Activated CD4-positive, alpha-beta T cell treated with anti-CD3 and anti-CD28 coated beads, Interleukin-2, amount 10 ng/mL, durations not matched to agents 24 days and 14 days (primary cell): ENCODE measurements around the gene EPG5. TPM values are rescaled to one million over a fixed set of nuclear protein-coding genes. Genes with fewer than 3 reads are reported as not detected.
"Not testable (repeated sequence)": the region's sequence is repeated elsewhere in the genome, so short reads cannot be mapped to it uniquely, and the experiment has no call there.

Experiments
- DNase-seq: peaks from one replicate; pipeline ENCODE4 v3.0.0; 2022
- H3K27ac Mint-ChIP-seq: one replicate; pipeline ENCODE4 v1.8.0; 2022; ENCODE audit warnings: mild to moderate bottlenecking, mixed read lengths
- H3K27me3 Mint-ChIP-seq: one replicate; pipeline ENCODE4 v1.8.0; 2022; ENCODE audit warnings: mixed read lengths
- H3K36me3 Mint-ChIP-seq: one replicate; pipeline ENCODE4 v1.8.0; 2022; ENCODE audit warnings: low read depth, mild to moderate bottlenecking, mixed read lengths
- H3K4me1 Mint-ChIP-seq: one replicate; pipeline ENCODE4 v1.8.0; 2021; ENCODE audit warnings: mixed read lengths
- H3K4me3 Mint-ChIP-seq: one replicate; pipeline ENCODE4 v1.8.0; 2022; ENCODE audit warnings: mild to moderate bottlenecking, moderate library complexity, mixed read lengths
- H3K9me3 Mint-ChIP-seq: one replicate; pipeline ENCODE4 v1.8.0; 2021; ENCODE audit warnings: mixed read lengths
- intact Hi-C: fragments of 100-400 bp; cut with micrococcal nuclease; formaldehyde crosslinking; loops from one replicate; pipeline ENCODE4 v1.15.1; 2023
- total RNA-seq: library from RNA; stranded (reverse); gene quantifications from 2 replicates; pipeline ENCODE4 v1.2.3, GENCODE V29; 2022

The EPG5 gene
- total RNA-seq, 1 donor from 2014 or later, result 15.5 TPM

GRCh38 chr18:45826716-45827115 lies 140.4 kb downstream of the EPG5 start:
- H3K27me3 Mint-ChIP-seq, result peaks cover 20% of the 10 kb centered on the region
- DNase-seq, result peak; percentile 53
- H3K27ac Mint-ChIP-seq, H3K36me3 Mint-ChIP-seq, H3K4me3 Mint-ChIP-seq, H3K9me3 Mint-ChIP-seq, intact Hi-C loops: not testable (repeated sequence)
- H3K4me1 Mint-ChIP-seq, result peaks cover 11% of the 10 kb centered on the region

GRCh38 chr18:45826084-45826483 lies 141.0 kb downstream of the EPG5 start:
- Mint-ChIP-seq H3K27ac (no peak overlapping the region), H3K27me3 (peaks cover 25% of the 10 kb centered on the region), H3K9me3 (no peaks in the 10 kb centered on the region), H3K4me1 (peaks cover 11% of the 10 kb centered on the region), H3K36me3 (no peaks in the 10 kb centered on the region), H3K4me3 (no peak overlapping the region)
- intact Hi-C loops, result no loop called here
- DNase-seq, result no peak

- no peaks in the 10 kb centered on the region for H3K9me3 Mint-ChIP-seq
- intact Hi-C loops, result no loop called here
- no peak within 1 kb of the TSS for H3K27ac Mint-ChIP-seq
- H3K4me1 Mint-ChIP-seq, result peaks cover 11% of the 10 kb centered on the region
- H3K36me3 Mint-ChIP-seq, result no peaks in the 10 kb centered on the region
- no peak for DNase-seq
- H3K27me3 Mint-ChIP-seq, result peaks cover 31% of the 10 kb centered on the region
- no peak within 1 kb of the TSS for H3K4me3 Mint-ChIP-seq
Observed at GRCh38 chr18:45825258-45826044, 141.7 kb downstream of the EPG5 start, which contains the start of gene SIGLEC15. Gene SIGLEC15, plus strand, starts transcription at chr18:45825675. Its CDS starts 54 bp downstream, at chr18:45825729.

GRCh38 chr18:45821711-45822110 lies 145.4 kb downstream of the EPG5 start:
- H3K36me3 Mint-ChIP-seq, result no peaks in the 10 kb centered on the region
- no peak for DNase-seq
- no peak overlapping the region for H3K4me3 Mint-ChIP-seq
- intact Hi-C loops, result no loop called here
- peaks cover 36% of the 10 kb centered on the region for H3K27me3 Mint-ChIP-seq
- peaks cover 4% of the 10 kb centered on the region for H3K4me1 Mint-ChIP-seq
- H3K27ac Mint-ChIP-seq, result no peak overlapping the region
- H3K9me3 Mint-ChIP-seq, result no peaks in the 10 kb centered on the region

- Mint-ChIP-seq H3K27ac (no peak overlapping the region), H3K27me3 (peaks cover 36% of the 10 kb centered on the region), H3K4me1 (peaks cover 4% of the 10 kb centered on the region), H3K36me3 (no peaks in the 10 kb centered on the region), H3K4me3 (no peak overlapping the region), H3K9me3 (no peaks in the 10 kb centered on the region)
- DNase-seq, result no peak
- intact Hi-C loops, result no loop called here
Observed at GRCh38 chr18:45821026-45821425, 146.1 kb downstream of the EPG5 start.

GRCh38 chr18:45820106-45820745 lies 146.9 kb downstream of the EPG5 start:
- Mint-ChIP-seq H3K27ac (no peak overlapping the region), H3K9me3 (peaks cover 4% of the 10 kb centered on the region), H3K36me3 (no peaks in the 10 kb centered on the region), H3K27me3 (peaks cover 41% of the 10 kb centered on the region), H3K4me1 (peaks cover 4% of the 10 kb centered on the region), H3K4me3 (no peak overlapping the region)
- DNase-seq, result no peak
- intact Hi-C loops, result no loop called here

- H3K27ac Mint-ChIP-seq, DNase-seq, H3K4me1 Mint-ChIP-seq, intact Hi-C loops, H3K9me3 Mint-ChIP-seq, H3K4me3 Mint-ChIP-seq, H3K36me3 Mint-ChIP-seq: not testable (repeated sequence)
- H3K27me3 Mint-ChIP-seq, result peaks cover 35% of the 10 kb centered on the region
Observed at GRCh38 chr18:45818765-45819164, 148.4 kb downstream of the EPG5 start.

- H3K36me3 Mint-ChIP-seq, result no peaks in the 10 kb centered on the region
- intact Hi-C loops, result no loop called here
- H3K27me3 Mint-ChIP-seq, result peaks cover 29% of the 10 kb centered on the region
- no peak overlapping the region for H3K4me3 Mint-ChIP-seq
- DNase-seq, result no peak
- H3K27ac Mint-ChIP-seq, result no peak overlapping the region
- H3K4me1 Mint-ChIP-seq, result no peaks in the 10 kb centered on the region
- peaks cover 4% of the 10 kb centered on the region for H3K9me3 Mint-ChIP-seq
Observed at GRCh38 chr18:45817543-45817942, 149.6 kb downstream of the EPG5 start.

- H3K9me3 Mint-ChIP-seq, H3K4me1 Mint-ChIP-seq, intact Hi-C loops, DNase-seq, H3K36me3 Mint-ChIP-seq, H3K4me3 Mint-ChIP-seq, H3K27me3 Mint-ChIP-seq, H3K27ac Mint-ChIP-seq: not testable (repeated sequence)
Observed at GRCh38 chr18:45814733-45815132, 152.4 kb downstream of the EPG5 start.

GRCh38 chr18:45807144-45807543 lies 160.0 kb downstream of the EPG5 start:
- H3K27ac Mint-ChIP-seq, DNase-seq, H3K4me1 Mint-ChIP-seq, H3K36me3 Mint-ChIP-seq, intact Hi-C loops, H3K27me3 Mint-ChIP-seq, H3K4me3 Mint-ChIP-seq: not testable (repeated sequence)
- H3K9me3 Mint-ChIP-seq, result peaks cover 18% of the 10 kb centered on the region

GRCh38 chr18:45806226-45806625 lies 160.9 kb downstream of the EPG5 start:
- no peak overlapping the region for H3K27ac Mint-ChIP-seq
- H3K27me3 Mint-ChIP-seq, result peaks cover 2% of the 10 kb centered on the region
- no peak for DNase-seq
- H3K36me3 Mint-ChIP-seq, result no peaks in the 10 kb centered on the region
- H3K4me3 Mint-ChIP-seq, result no peak overlapping the region
- peaks cover 18% of the 10 kb centered on the region for H3K9me3 Mint-ChIP-seq
- intact Hi-C loops, result no loop called here
- peaks cover 9% of the 10 kb centered on the region for H3K4me1 Mint-ChIP-seq

- Mint-ChIP-seq H3K4me3 (no peak overlapping the region), H3K27me3 (peaks cover 2% of the 10 kb centered on the region), H3K27ac (no peak overlapping the region), H3K36me3 (no peaks in the 10 kb centered on the region), H3K4me1 (peaks cover 9% of the 10 kb centered on the region), H3K9me3 (peaks cover 21% of the 10 kb centered on the region)
- no peak for DNase-seq
- intact Hi-C loops, result no loop called here
Observed at GRCh38 chr18:45805551-45805950, 161.6 kb downstream of the EPG5 start.

GRCh38 chr18:45802814-45803492 lies 164.2 kb downstream of the EPG5 start:
- peaks cover 1% of the 10 kb centered on the region for H3K27me3 Mint-ChIP-seq
- H3K36me3 Mint-ChIP-seq, result no peaks in the 10 kb centered on the region
- H3K9me3 Mint-ChIP-seq, result peaks cover 15% of the 10 kb centered on the region
- intact Hi-C loops, result loop anchor here (5.0 kb wide), 1 partner anchor 74 kb away; no protein-coding TSS in a partner anchor
- H3K4me1 Mint-ChIP-seq, result peaks cover 6% of the 10 kb centered on the region
- no peak overlapping the region for H3K27ac Mint-ChIP-seq
- DNase-seq, result no peak
- H3K4me3 Mint-ChIP-seq, result no peak overlapping the region

GRCh38 chr18:45801416-45802004 lies 165.6 kb downstream of the EPG5 start:
- intact Hi-C loops, result loop anchor here (5.0 kb wide), 1 partner anchor 76 kb away; no protein-coding TSS in a partner anchor
- peaks cover 6% of the 10 kb centered on the region for H3K4me1 Mint-ChIP-seq
- no peaks in the 10 kb centered on the region for H3K36me3 Mint-ChIP-seq
- H3K27ac Mint-ChIP-seq, result no peak overlapping the region
- peaks cover 15% of the 10 kb centered on the region for H3K9me3 Mint-ChIP-seq
- peaks cover 5% of the 10 kb centered on the region for H3K27me3 Mint-ChIP-seq
- H3K4me3 Mint-ChIP-seq, result no peak overlapping the region
- DNase-seq, result no peak
